Upper lobe of left lung (tissue), 6 donors: Measurements from ENCODE around the gene LRCH1. TPM values are rescaled to one million over a fixed set of nuclear protein-coding genes. Genes with fewer than 3 reads are reported as not detected.

Experiments used
- ATAC-seq, 2 donors: fragments of 200-7000 bp; cut with Tn5 transposase; one replicate each; pipeline ENCODE4 v1.9.1; 2022; ENCODE audit warnings: mild to moderate bottlenecking in 2 of 2, moderate library complexity in 2 of 2; ENCODE audit not compliant: low FRiP score in 2 of 2
- DNase-seq, 2 donors: peaks; one replicate each; pipeline ENCODE4 v3.0.0-alpha.2; 2019 to 2020
- H3K27ac ChIP-seq, 4 donors: fragments of 200-600 bp; sonication (generic); one replicate each; pipeline ENCODE4 v1.5.1; 2016 to 2019
- H3K27me3 ChIP-seq, 4 donors: fragments of 200-600 bp; sonication (generic); one replicate each; pipeline ENCODE4 v1.5.1; 2017 to 2019
- H3K36me3 ChIP-seq, 4 donors: fragments of 200-600 bp; sonication (generic); one replicate each; pipeline ENCODE4 v1.5.1; 2016 to 2019
- H3K4me1 ChIP-seq, 4 donors: fragments of 200-600 bp; sonication (generic); one replicate each; pipeline ENCODE4 v1.5.1; 2018 to 2019
- H3K4me3 ChIP-seq, 4 donors: fragments of 200-600 bp; sonication (generic); one replicate each; pipeline ENCODE4 v1.5.1; 2017 to 2019; ENCODE audit warnings: mild to moderate bottlenecking in 2 of 4, moderate library complexity in 1 of 4
- H3K9me3 ChIP-seq, 4 donors: fragments of 200-600 bp; sonication (generic); one replicate each; pipeline ENCODE4 v1.5.1; 2018 to 2019
- CTCF ChIP-seq, 6 experiments: fragments of 450-650 bp in 4 of 6; fragments of 200-600 bp in 2 of 6; sonication (generic) in 2 of 6; IDR thresholded peaks; one replicate each; pipeline ENCODE4 v1.5.1; 2016 to 2019; ENCODE audit warnings: antibody characterized with exemption in 6 of 6
- EP300 ChIP-seq, 4 donors: sonication (generic); formaldehyde crosslinking; IDR thresholded peaks; one replicate each; pipeline ENCODE4 v1.5.1; 2017; ENCODE audit warnings: antibody characterized with exemption in 4 of 4, control low read depth in 2 of 4
- POLR2A ChIP-seq, 4 donors: fragments of 450-650 bp; IDR thresholded peaks; one replicate each; pipeline ENCODE4 v1.5.1; 2016 to 2017; ENCODE audit warnings: antibody characterized with exemption in 4 of 4, mild to moderate bottlenecking in 2 of 4
- POLR2AphosphoS5 ChIP-seq, 2 donors: sonication (generic); formaldehyde crosslinking; IDR thresholded peaks; one replicate each; pipeline ENCODE4 v1.5.1; 2017; ENCODE audit warnings: antibody characterized with exemption in 2 of 2
- WGBS, 2 donors: methylation state at CpG; one replicate each; pipeline ENCODE4 v1.1.5; 2017 to 2018; 5-methylcytosine and 5-hydroxymethylcytosine counted together
- total RNA-seq, 6 donors: library from RNA; depleted of rRNA in 4 of 6; stranded (reverse); fragments of >200 nt in 4 of 6; gene quantifications; one replicate each; pipeline versions ENCODE4 v1.1.0 to v1.2.1, GENCODE V29; 2016 to 2021
- donor health status: DM: no; HTN: no; CAD: no; lungs with moderate emphysema.
- donor health status: DM: no; HTN: yes; CAD: no; lungs with severe emphysema.

LRCH1 gene
- 10 to 100 TPM; 17.2 to 27.0 (median 22.7) TPM for total RNA-seq

- Histone ChIP-seq H3K4me3 (peak within 1 kb of the TSS; percentile 78 to 97 (median 93)), H3K4me1 (peaks cover 14 to 30% (median 27%) of the 10 kb centered on the region in 4 donors), H3K27me3 (no peaks in the 10 kb centered on the region), H3K36me3 (no peaks in the 10 kb centered on the region), H3K27ac (peak within 1 kb of the TSS; percentile 88 to 97 (median 92)), H3K9me3 (no peaks in the 10 kb centered on the region)
- WGBS, 2 donors: 0 to 1% methylated on average over 14 to 31 of the region's 66 CpGs
- peak; percentile 95 to 96 for ATAC-seq
- TF ChIP-seq EP300 (IDR thresholded peaks at IDR 0.05) (no peak), POLR2A (IDR thresholded peaks at IDR 0.05) (peak in 1 of 4 donors; percentile 39), CTCF (IDR thresholded peaks at IDR 0.05) (peak in 1 of 6 experiments; percentile 9), POLR2AphosphoS5 (IDR thresholded peaks at IDR 0.05) (peak in 1 of 2 donors; percentile 67)
- DNase-seq: peak; percentile 92 to 97
Observed at GRCh38 chr13:46552889-46553520, at the start of gene LRCH1. TSS of gene LRCH1 (plus strand) at chr13:46553170. CDS start at chr13:46553397, 227 bp downstream.

GRCh38 chr13:46504036-46504435 is 48.9 kb upstream of the LRCH1 start:
- WGBS, 2 donors: 89 to 98% methylated on average over 2 of the region's 2 CpGs
- TF ChIP-seq CTCF (IDR thresholded peaks at IDR 0.05) (no peak), EP300 (IDR thresholded peaks at IDR 0.05) (no peak), POLR2AphosphoS5 (IDR thresholded peaks at IDR 0.05) (no peak), POLR2A (IDR thresholded peaks at IDR 0.05) (no peak)
- no peaks in the 10 kb centered on the region for H3K9me3 ChIP-seq
- H3K4me3 ChIP-seq: no peak overlapping the region
- H3K27ac ChIP-seq: no peak overlapping the region
- ATAC-seq (no peak), DNase-seq (no peak)
- no peaks in the 10 kb centered on the region for H3K27me3 ChIP-seq
- H3K4me1 ChIP-seq: no peaks in the 10 kb centered on the region
- no peaks in the 10 kb centered on the region for H3K36me3 ChIP-seq

- no peak for ATAC-seq
- 42 to 43% methylated on average over 1 of the region's 1 CpG for WGBS, 2 donors
Observed at GRCh38 chr13:46507981-46508380, 45.0 kb upstream of the LRCH1 start.

GRCh38 chr13:46509981-46510380 is 43.0 kb upstream of the LRCH1 start:
- H3K27ac ChIP-seq: no peak overlapping the region
- DNase-seq: no peak
- H3K27me3 ChIP-seq: no peaks in the 10 kb centered on the region
- WGBS, 2 donors: 74 to 80% methylated on average over 4 of the region's 4 CpGs
- H3K4me1 ChIP-seq: no peaks in the 10 kb centered on the region
- TF ChIP-seq POLR2A (IDR thresholded peaks at IDR 0.05) (no peak), EP300 (IDR thresholded peaks at IDR 0.05) (no peak)
- no peaks in the 10 kb centered on the region for H3K9me3 ChIP-seq
- no peak overlapping the region for H3K4me3 ChIP-seq
- no peaks in the 10 kb centered on the region for H3K36me3 ChIP-seq
- ATAC-seq: no peak

More at GRCh38 chr13:46507981-46508380, 45.0 kb upstream of the LRCH1 start:
- no peak for DNase-seq
- TF ChIP-seq CTCF (IDR thresholded peaks at IDR 0.05): no peak
- TF ChIP-seq POLR2A (IDR thresholded peaks at IDR 0.05): no peak
- Histone ChIP-seq H3K36me3 (no peaks in the 10 kb centered on the region), H3K9me3 (no peaks in the 10 kb centered on the region), H3K27me3 (no peaks in the 10 kb centered on the region), H3K4me1 (no peaks in the 10 kb centered on the region), H3K4me3 (no peak overlapping the region), H3K27ac (no peak overlapping the region)

GRCh38 chr13:46515803-46516202 is 37.2 kb upstream of the LRCH1 start:
- 84 to 85% methylated on average over 2 of the region's 2 CpGs for WGBS, 2 donors
- Histone ChIP-seq H3K9me3 (no peaks in the 10 kb centered on the region), H3K27me3 (no peaks in the 10 kb centered on the region), H3K4me1 (peaks cover 0 to 3% (median 0%) of the 10 kb centered on the region in 4 donors), H3K36me3 (no peaks in the 10 kb centered on the region), H3K27ac (no peak overlapping the region), H3K4me3 (no peak overlapping the region)
- ATAC-seq (no peak), DNase-seq (no peak)
- no peak for TF ChIP-seq EP300 (IDR thresholded peaks at IDR 0.05)
- TF ChIP-seq POLR2A (IDR thresholded peaks at IDR 0.05): no peak
- no peak for TF ChIP-seq POLR2AphosphoS5 (IDR thresholded peaks at IDR 0.05)
- TF ChIP-seq CTCF (IDR thresholded peaks at IDR 0.05): no peak
